Measurements from ENCODE around the gene BCAT1.

DNA sequence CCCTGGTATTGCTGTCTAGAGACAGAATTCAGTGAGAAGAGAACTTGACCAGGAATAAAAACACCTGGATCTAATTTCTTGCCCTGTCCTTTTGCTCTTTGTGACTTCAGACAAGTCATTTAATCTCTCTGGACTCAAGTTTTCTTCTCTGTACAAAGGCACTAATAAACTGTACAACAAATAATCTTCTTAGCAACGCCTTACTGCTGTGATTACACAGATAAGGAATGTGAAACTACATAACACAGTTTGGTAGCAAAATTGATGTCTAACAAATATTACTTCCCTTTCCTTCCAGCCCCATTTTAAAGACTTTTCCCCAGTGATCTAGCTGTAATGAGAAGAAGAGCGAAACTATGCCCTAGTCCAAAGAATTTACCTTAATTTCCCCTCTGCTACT, 69.3 kb downstream of the BCAT1 start:
- TF ChIP-seq, protein P1, sequence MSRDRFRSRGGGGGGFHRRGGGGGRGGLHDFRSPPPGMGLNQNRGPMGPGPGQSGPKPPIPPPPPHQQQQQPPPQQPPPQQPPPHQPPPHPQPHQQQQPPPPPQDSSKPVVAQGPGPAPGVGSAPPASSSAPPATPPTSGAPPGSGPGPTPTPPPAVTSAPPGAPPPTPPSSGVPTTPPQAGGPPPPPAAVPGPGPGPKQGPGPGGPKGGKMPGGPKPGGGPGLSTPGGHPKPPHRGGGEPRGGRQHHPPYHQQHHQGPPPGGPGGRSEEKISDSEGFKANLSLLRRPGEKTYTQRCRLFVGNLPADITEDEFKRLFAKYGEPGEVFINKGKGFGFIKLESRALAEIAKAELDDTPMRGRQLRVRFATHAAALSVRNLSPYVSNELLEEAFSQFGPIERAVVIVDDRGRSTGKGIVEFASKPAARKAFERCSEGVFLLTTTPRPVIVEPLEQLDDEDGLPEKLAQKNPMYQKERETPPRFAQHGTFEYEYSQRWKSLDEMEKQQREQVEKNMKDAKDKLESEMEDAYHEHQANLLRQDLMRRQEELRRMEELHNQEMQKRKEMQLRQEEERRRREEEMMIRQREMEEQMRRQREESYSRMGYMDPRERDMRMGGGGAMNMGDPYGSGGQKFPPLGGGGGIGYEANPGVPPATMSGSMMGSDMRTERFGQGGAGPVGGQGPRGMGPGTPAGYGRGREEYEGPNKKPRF (IDR thresholded peaks at IDR 0.05; ENCODE audit: low read depth, low read length): no peak
- no peak for TF ChIP-seq RFX5 (IDR thresholded peaks at IDR 0.05; ENCODE audit: low read depth, low read length)
- TF ChIP-seq, protein P2, sequence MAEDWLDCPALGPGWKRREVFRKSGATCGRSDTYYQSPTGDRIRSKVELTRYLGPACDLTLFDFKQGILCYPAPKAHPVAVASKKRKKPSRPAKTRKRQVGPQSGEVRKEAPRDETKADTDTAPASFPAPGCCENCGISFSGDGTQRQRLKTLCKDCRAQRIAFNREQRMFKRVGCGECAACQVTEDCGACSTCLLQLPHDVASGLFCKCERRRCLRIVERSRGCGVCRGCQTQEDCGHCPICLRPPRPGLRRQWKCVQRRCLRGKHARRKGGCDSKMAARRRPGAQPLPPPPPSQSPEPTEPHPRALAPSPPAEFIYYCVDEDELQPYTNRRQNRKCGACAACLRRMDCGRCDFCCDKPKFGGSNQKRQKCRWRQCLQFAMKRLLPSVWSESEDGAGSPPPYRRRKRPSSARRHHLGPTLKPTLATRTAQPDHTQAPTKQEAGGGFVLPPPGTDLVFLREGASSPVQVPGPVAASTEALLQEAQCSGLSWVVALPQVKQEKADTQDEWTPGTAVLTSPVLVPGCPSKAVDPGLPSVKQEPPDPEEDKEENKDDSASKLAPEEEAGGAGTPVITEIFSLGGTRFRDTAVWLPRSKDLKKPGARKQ (CRISPR knock-in tag; IDR thresholded peaks at IDR 0.05): no peak
- TF ChIP-seq, protein P3, sequence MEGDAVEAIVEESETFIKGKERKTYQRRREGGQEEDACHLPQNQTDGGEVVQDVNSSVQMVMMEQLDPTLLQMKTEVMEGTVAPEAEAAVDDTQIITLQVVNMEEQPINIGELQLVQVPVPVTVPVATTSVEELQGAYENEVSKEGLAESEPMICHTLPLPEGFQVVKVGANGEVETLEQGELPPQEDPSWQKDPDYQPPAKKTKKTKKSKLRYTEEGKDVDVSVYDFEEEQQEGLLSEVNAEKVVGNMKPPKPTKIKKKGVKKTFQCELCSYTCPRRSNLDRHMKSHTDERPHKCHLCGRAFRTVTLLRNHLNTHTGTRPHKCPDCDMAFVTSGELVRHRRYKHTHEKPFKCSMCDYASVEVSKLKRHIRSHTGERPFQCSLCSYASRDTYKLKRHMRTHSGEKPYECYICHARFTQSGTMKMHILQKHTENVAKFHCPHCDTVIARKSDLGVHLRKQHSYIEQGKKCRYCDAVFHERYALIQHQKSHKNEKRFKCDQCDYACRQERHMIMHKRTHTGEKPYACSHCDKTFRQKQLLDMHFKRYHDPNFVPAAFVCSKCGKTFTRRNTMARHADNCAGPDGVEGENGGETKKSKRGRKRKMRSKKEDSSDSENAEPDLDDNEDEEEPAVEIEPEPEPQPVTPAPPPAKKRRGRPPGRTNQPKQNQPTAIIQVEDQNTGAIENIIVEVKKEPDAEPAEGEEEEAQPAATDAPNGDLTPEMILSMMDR (IDR thresholded peaks at IDR 0.05 in 2 of 3, conservative IDR thresholded peaks at IDR 0.05 in 1 of 3; ENCODE audit: insufficient read depth in 2 of 3, low read depth in 1 of 3, low read length in 3 of 3): no peak
- TF ChIP-seq TAF15 (IDR thresholded peaks at IDR 0.05; ENCODE audit: low read depth, low read length): no peak
- no peak for TF ChIP-seq CHD2 (IDR thresholded peaks at IDR 0.05; ENCODE audit: low read depth, low read length)
